Astrocyte (in vitro differentiated cells and primary cell): Measurements from ENCODE around the gene PSIP1. TPM values are rescaled to one million over a fixed set of nuclear protein-coding genes. Genes with fewer than 3 reads are reported as not detected.

Experiments
- DNase-seq: peaks from one replicate; pipeline ENCODE4 v3.0.0-alpha.2; 2010; ENCODE audit warnings: low read depth
- FAIRE-seq: peaks from 2 replicates; lab custom pipeline; 2011; peaks lifted over from hg19 to GRCh38; lab: Jason Lieb, UNC
- H2AFZ ChIP-seq: 2 replicates; pipeline ENCODE4 v1.6.0; 2012; ENCODE audit warnings: low read depth, low read length, inconsistent platforms
- H3K27ac ChIP-seq: 2 replicates; pipeline ENCODE4 v1.5.1; 2011; ENCODE audit warnings: low read depth, low read length, inconsistent platforms
- H3K27me3 ChIP-seq: 2 replicates; pipeline ENCODE4 v1.6.0; 2011; ENCODE audit warnings: low read length, inconsistent platforms; ENCODE audit not compliant: insufficient read depth
- H3K36me3 ChIP-seq: 2 replicates; pipeline ENCODE4 v1.5.1; 2011; ENCODE audit warnings: low read length, inconsistent platforms; ENCODE audit not compliant: insufficient read depth
- H3K4me1 ChIP-seq: 2 replicates; pipeline ENCODE4 v1.5.1; 2011; ENCODE audit warnings: low read length, inconsistent platforms; ENCODE audit not compliant: insufficient read depth
- H3K4me2 ChIP-seq: 2 replicates; pipeline ENCODE4 v1.6.0; 2012; ENCODE audit warnings: low read length, inconsistent platforms
- H3K4me3 ChIP-seq: 2 replicates; pipeline ENCODE4 v1.5.1; 2011; ENCODE audit warnings: low read depth, mild to moderate bottlenecking, low read length, inconsistent platforms; ENCODE audit not compliant: insufficient read depth
- H3K79me2 ChIP-seq: 2 replicates; pipeline ENCODE4 v1.6.0; 2012; ENCODE audit warnings: mild to moderate bottlenecking, low read length, inconsistent platforms; ENCODE audit not compliant: insufficient read depth
- H3K9ac ChIP-seq: 2 replicates; pipeline ENCODE4 v1.6.0; 2012; ENCODE audit warnings: mild to moderate bottlenecking, low read length, inconsistent platforms
- H3K9me3 ChIP-seq: 2 replicates; pipeline ENCODE4 v1.5.1; 2012; ENCODE audit warnings: low read depth, mild to moderate bottlenecking, low read length, inconsistent platforms; ENCODE audit not compliant: insufficient read depth
- H4K20me1 ChIP-seq: 2 replicates; pipeline ENCODE4 v1.6.0; 2012; ENCODE audit warnings: low read length, inconsistent platforms; ENCODE audit not compliant: insufficient read depth
- H3K27ac Mint-ChIP-seq: one replicate; pipeline ENCODE4 v1.8.0; 2021; ENCODE audit warnings: mild to moderate bottlenecking, mixed read lengths; ENCODE audit not compliant: unreplicated experiment
- H3K27me3 Mint-ChIP-seq: one replicate; pipeline ENCODE4 v1.8.0; 2021; ENCODE audit warnings: low read depth, mixed read lengths; ENCODE audit not compliant: unreplicated experiment
- H3K36me3 Mint-ChIP-seq: one replicate; pipeline ENCODE4 v1.8.0; 2021; ENCODE audit warnings: low read depth, mixed read lengths; ENCODE audit not compliant: unreplicated experiment
- H3K4me1 Mint-ChIP-seq: one replicate; pipeline ENCODE4 v1.8.0; 2021; ENCODE audit warnings: low read depth, mixed read lengths; ENCODE audit not compliant: unreplicated experiment
- H3K4me3 Mint-ChIP-seq: one replicate; pipeline ENCODE4 v1.8.0; 2021; ENCODE audit warnings: mild to moderate bottlenecking, moderate library complexity, mixed read lengths; ENCODE audit not compliant: unreplicated experiment
- H3K9me3 Mint-ChIP-seq: one replicate; pipeline ENCODE4 v1.8.0; 2021; ENCODE audit warnings: mild to moderate bottlenecking, mixed read lengths; ENCODE audit not compliant: unreplicated experiment
- EZH2 ChIP-seq: IDR thresholded peaks from 2 replicates; pipeline ENCODE4 v1.6.1; 2012; ENCODE audit warnings: mild to moderate bottlenecking, low read length, inconsistent platforms; ENCODE audit not compliant: insufficient read depth
- total RNA-seq: library from RNA; stranded (reverse); gene quantifications from 2 replicates; pipeline ENCODE4 v1.2.1, GENCODE V29; 2021
- TF ChIP-seq, protein P1 (sequence below): IDR thresholded peaks from 2 replicates; pipeline ENCODE4 v1.5.1; 2011; ENCODE audit warnings: low read depth, mild to moderate bottlenecking, inconsistent platforms, low read length, moderate library complexity; ENCODE audit not compliant: insufficient read depth

The PSIP1 gene
- total RNA-seq, 1 donor from 2014 or later: 28.5 TPM

DNA sequence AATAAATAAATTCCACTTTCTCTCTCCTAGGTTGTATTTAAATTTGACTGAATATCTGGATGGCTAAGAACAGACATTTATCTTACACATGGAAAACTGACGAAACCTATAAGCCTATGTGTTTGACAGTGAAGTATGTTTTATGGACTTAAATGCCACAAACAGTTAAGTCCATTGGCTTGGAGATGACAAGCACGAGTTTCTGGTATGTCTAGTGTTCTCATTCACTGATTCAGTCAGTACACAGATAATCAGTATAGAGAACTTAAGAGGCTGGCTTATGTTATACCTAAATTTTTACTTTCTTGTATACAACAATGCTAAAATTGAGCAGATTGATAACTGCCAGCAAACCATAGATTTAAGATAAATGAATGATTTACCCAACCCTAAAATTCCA is 49.2 kb downstream of the PSIP1 start:
- DNase-seq: no peak
- FAIRE-seq: no peak

DNA sequence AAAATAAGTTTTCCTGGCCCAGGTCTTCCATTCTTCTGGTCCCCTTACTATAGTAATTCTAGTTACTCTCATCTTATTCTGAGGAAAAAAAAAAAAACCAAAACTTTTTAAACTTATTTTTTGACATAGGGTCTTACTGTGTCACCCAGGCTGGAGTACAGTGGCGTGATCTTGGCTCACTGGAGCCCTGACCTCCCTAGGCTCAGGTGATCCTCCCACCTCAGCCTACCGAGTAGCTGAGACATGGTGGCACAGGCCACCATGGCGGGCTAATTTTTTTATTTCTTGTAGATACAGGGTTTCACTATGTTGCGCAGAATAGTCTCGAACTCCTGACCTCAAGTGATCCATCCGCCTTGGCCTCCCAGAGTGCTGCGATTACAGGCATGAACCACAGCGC is 49.7 kb downstream of the PSIP1 start:
- no peak overlapping the region for H3K4me3 Mint-ChIP-seq
- Histone ChIP-seq H3K27me3 (no peaks in the 10 kb centered on the region), H4K20me1 (no peaks in the 10 kb centered on the region), H3K79me2 (no peaks in the 10 kb centered on the region), H3K9me3 (no peaks in the 10 kb centered on the region), H3K36me3 (peaks cover 43% of the 10 kb centered on the region), H3K27ac (no peak overlapping the region), H3K4me3 (no peak overlapping the region), H2AFZ (no peak overlapping the region), H3K9ac (no peak overlapping the region), H3K4me2 (no peak overlapping the region), H3K4me1 (no peaks in the 10 kb centered on the region)
- H3K9me3 Mint-ChIP-seq: no peaks in the 10 kb centered on the region
- TF ChIP-seq, protein P1, sequence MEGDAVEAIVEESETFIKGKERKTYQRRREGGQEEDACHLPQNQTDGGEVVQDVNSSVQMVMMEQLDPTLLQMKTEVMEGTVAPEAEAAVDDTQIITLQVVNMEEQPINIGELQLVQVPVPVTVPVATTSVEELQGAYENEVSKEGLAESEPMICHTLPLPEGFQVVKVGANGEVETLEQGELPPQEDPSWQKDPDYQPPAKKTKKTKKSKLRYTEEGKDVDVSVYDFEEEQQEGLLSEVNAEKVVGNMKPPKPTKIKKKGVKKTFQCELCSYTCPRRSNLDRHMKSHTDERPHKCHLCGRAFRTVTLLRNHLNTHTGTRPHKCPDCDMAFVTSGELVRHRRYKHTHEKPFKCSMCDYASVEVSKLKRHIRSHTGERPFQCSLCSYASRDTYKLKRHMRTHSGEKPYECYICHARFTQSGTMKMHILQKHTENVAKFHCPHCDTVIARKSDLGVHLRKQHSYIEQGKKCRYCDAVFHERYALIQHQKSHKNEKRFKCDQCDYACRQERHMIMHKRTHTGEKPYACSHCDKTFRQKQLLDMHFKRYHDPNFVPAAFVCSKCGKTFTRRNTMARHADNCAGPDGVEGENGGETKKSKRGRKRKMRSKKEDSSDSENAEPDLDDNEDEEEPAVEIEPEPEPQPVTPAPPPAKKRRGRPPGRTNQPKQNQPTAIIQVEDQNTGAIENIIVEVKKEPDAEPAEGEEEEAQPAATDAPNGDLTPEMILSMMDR: no peak
- TF ChIP-seq EZH2: no peak
- FAIRE-seq: no peak
- DNase-seq: no peak
- no peaks in the 10 kb centered on the region for H3K4me1 Mint-ChIP-seq
- peaks cover 6% of the 10 kb centered on the region for H3K36me3 Mint-ChIP-seq
- H3K27ac Mint-ChIP-seq: no peak overlapping the region
- H3K27me3 Mint-ChIP-seq: no peaks in the 10 kb centered on the region

More for the DNA sequence above, 49.2 kb downstream of the PSIP1 start:
- Histone ChIP-seq H3K4me3 (no peak overlapping the region), H3K36me3 (peaks cover 47% of the 10 kb centered on the region), H3K27me3 (no peaks in the 10 kb centered on the region), H3K4me2 (no peak overlapping the region), H3K27ac (no peak overlapping the region), H3K79me2 (no peaks in the 10 kb centered on the region), H3K4me1 (no peaks in the 10 kb centered on the region), H2AFZ (no peak overlapping the region), H3K9ac (no peak overlapping the region), H4K20me1 (no peaks in the 10 kb centered on the region), H3K9me3 (no peaks in the 10 kb centered on the region)
- TF ChIP-seq EZH2: no peak
- TF ChIP-seq, protein P1: no peak
- H3K4me1 Mint-ChIP-seq: no peaks in the 10 kb centered on the region
- no peaks in the 10 kb centered on the region for H3K27me3 Mint-ChIP-seq
- no peaks in the 10 kb centered on the region for H3K9me3 Mint-ChIP-seq
- peaks cover 6% of the 10 kb centered on the region for H3K36me3 Mint-ChIP-seq
- H3K27ac Mint-ChIP-seq: no peak overlapping the region
- H3K4me3 Mint-ChIP-seq: no peak overlapping the region

DNA sequence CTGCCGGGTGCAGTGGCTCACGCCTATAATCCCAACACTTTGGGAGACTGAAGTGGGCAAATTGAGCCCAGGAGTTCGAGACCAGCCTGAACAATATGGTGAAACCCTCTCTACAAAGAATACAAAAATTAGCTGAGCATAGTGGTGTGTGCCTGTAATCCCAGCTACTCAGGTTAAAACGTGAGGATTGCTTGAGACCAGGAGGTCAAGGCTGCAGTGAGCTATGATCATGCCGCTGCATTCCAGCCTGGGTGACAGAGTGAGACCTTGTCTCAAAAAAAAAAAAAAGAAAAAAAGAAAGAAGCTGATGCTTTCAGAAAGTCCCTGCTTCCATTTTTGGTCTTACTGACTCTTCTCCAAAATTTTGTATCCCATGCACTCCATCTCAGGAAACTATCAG is 56.8 kb downstream of the PSIP1 start:
- DNase-seq (no peak), FAIRE-seq (no peak)
- Histone ChIP-seq H3K4me2 (no peak overlapping the region), H2AFZ (no peak overlapping the region), H3K79me2 (no peaks in the 10 kb centered on the region), H3K27me3 (no peaks in the 10 kb centered on the region), H3K27ac (no peak overlapping the region), H3K9me3 (no peaks in the 10 kb centered on the region), H3K36me3 (peaks cover 61% of the 10 kb centered on the region), H3K9ac (no peak overlapping the region), H3K4me1 (no peaks in the 10 kb centered on the region), H3K4me3 (no peak overlapping the region), H4K20me1 (no peaks in the 10 kb centered on the region)
- Mint-ChIP-seq H3K36me3 (peaks cover 8% of the 10 kb centered on the region), H3K27ac (no peak overlapping the region), H3K4me3 (no peak overlapping the region), H3K27me3 (no peaks in the 10 kb centered on the region), H3K9me3 (no peaks in the 10 kb centered on the region), H3K4me1 (no peaks in the 10 kb centered on the region)
- TF ChIP-seq, protein P1: no peak
- TF ChIP-seq EZH2: no peak
